Measurements from ENCODE around the gene GADD45B. TPM values are rescaled to one million over a fixed set of nuclear protein-coding genes. Genes with fewer than 3 reads are reported as not detected.
"Not testable (repeated sequence)": the region's sequence is repeated elsewhere in the genome, so short reads cannot be mapped to it uniquely, and the experiment has no call there.

GADD45B gene
- total RNA-seq, 1 donor from 2014 or later, result 1.2 TPM

DNA sequence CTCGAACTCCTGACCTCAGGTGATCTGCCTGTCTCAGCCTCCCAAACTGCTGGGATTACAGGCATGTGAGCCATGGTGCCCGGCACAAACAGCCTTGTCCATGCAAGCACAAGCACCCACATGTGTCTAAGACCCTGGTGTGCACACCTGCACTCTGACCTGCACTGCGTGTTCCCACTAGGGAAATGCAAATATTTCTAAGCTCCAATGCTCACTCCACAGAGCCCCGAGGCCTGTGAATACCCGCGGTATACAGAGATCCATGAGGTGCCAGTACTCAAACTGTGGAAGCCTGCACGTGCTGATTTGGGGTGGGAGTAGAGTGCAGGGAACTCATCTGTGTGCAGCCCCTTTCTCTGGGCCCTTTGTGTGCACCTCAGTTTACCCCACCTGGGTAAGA lies 14.7 kb downstream of the GADD45B start:
- H3K27me3 Mint-ChIP-seq (ENCODE audit: unreplicated experiment), result peaks cover 15% of the 10 kb centered on the region

DNA sequence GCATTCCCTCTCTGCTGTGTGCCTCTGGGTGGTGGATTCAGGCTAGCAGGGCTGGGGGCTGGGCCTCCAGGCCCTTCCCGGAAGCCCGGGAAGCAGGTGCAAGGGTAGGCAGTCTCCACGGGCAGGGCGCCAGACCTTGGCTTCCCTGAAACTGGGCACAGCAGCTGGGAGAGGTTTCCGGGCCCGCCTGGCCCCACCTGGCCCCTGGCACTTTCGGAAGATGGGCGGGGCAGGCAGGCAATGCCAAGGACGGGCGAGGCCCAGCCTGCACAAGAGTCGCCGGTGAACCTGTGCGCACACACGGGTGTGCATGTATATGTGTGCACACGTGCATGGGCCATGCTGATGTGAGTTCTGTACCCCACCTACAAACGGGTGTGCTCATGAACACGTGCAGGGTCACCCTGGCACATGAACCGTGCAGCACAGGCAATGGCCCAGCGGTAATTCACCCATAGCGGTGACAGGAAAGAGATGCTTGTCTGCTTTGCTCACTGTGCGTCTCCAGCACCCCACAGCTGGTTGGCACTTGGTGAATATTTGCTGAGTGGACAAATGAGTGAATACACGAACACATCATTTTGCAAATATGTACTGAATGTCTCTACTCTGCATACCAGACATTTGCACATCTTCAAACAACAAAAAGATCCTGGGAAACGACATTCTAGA lies 15.3 kb downstream of the GADD45B start:
- Mint-ChIP-seq H3K27me3 (ENCODE audit: unreplicated experiment) (peaks cover 17% of the 10 kb centered on the region), H3K36me3 (ENCODE audit: low read depth, unreplicated experiment) (no peaks in the 10 kb centered on the region), H3K4me1 (ENCODE audit: unreplicated experiment) (peaks cover 3% of the 10 kb centered on the region), H3K27ac (ENCODE audit: unreplicated experiment) (no peak overlapping the region), H3K9me3 (ENCODE audit: unreplicated experiment) (no peaks in the 10 kb centered on the region), H3K4me3 (ENCODE audit: unreplicated experiment) (no peak overlapping the region)
- TF ChIP-seq, protein P1, sequence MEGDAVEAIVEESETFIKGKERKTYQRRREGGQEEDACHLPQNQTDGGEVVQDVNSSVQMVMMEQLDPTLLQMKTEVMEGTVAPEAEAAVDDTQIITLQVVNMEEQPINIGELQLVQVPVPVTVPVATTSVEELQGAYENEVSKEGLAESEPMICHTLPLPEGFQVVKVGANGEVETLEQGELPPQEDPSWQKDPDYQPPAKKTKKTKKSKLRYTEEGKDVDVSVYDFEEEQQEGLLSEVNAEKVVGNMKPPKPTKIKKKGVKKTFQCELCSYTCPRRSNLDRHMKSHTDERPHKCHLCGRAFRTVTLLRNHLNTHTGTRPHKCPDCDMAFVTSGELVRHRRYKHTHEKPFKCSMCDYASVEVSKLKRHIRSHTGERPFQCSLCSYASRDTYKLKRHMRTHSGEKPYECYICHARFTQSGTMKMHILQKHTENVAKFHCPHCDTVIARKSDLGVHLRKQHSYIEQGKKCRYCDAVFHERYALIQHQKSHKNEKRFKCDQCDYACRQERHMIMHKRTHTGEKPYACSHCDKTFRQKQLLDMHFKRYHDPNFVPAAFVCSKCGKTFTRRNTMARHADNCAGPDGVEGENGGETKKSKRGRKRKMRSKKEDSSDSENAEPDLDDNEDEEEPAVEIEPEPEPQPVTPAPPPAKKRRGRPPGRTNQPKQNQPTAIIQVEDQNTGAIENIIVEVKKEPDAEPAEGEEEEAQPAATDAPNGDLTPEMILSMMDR (IDR thresholded peaks at IDR 0.05; ENCODE audit: unreplicated experiment), result no peak
- no peak for DNase-seq (ENCODE audit: low spot score)

More for the DNA sequence above, 14.7 kb downstream of the GADD45B start:
- Mint-ChIP-seq H3K4me1 (ENCODE audit: unreplicated experiment) (peaks cover 3% of the 10 kb centered on the region), H3K27ac (ENCODE audit: unreplicated experiment) (no peak overlapping the region), H3K4me3 (ENCODE audit: unreplicated experiment) (no peak overlapping the region), H3K36me3 (ENCODE audit: low read depth, unreplicated experiment) (no peaks in the 10 kb centered on the region), H3K9me3 (ENCODE audit: unreplicated experiment) (no peaks in the 10 kb centered on the region)
- DNase-seq (ENCODE audit: low spot score), result no peak
- TF ChIP-seq, protein P1 (IDR thresholded peaks at IDR 0.05; ENCODE audit: unreplicated experiment), result no peak

DNA sequence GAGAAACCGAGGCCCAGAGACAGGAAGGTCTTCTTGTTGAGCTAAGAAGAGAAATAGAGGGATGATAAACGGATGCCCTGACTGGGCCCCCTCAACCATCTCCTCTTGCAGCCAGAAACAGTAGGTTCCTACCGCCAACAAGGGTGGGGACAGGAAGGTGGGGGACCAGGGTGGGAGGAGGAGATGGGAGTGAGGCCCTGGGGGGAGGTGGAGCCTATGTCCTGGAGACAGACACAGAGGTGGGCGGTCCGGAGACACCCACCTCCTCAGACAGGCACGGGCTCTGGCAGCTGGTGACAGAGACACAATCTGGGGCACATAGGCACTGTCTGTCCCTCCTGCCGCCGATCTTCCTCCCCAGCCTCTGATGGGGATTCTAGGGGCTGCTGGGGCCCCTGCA lies 16.9 kb downstream of the GADD45B start:
- H3K27me3 Mint-ChIP-seq (ENCODE audit: unreplicated experiment), result peaks cover 20% of the 10 kb centered on the region
- no peak for DNase-seq (ENCODE audit: low spot score)
- H3K9me3 Mint-ChIP-seq (ENCODE audit: unreplicated experiment), result no peaks in the 10 kb centered on the region
- no peak overlapping the region for H3K27ac Mint-ChIP-seq (ENCODE audit: unreplicated experiment)
- H3K36me3 Mint-ChIP-seq (ENCODE audit: low read depth, unreplicated experiment), result no peaks in the 10 kb centered on the region
- TF ChIP-seq, protein P1 (IDR thresholded peaks at IDR 0.05; ENCODE audit: unreplicated experiment), result no peak
- H3K4me3 Mint-ChIP-seq (ENCODE audit: unreplicated experiment), result no peak overlapping the region
- peaks cover 3% of the 10 kb centered on the region for H3K4me1 Mint-ChIP-seq (ENCODE audit: unreplicated experiment)

DNA sequence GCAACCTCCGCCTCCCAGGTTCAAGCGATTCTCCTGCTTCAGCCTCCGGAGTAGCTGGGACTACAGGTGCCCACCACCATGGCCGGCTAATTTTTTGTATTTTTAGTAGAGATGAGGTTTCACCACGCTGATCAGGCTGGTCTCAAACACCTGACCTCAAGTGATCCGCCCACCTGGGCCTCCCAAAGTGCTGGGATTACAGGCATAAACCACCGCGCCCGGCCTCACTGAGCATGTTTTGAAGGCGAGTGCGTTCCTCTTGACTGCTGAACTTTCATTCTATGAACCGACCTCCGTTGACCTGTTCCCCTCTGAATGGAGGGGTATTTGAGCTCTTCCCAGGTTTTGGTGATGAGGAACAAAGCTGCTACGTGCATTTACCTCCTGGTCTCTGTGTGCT lies 17.5 kb downstream of the GADD45B start:
- Mint-ChIP-seq H3K4me3 (ENCODE audit: unreplicated experiment) (peak overlapping the region; percentile 62), H3K27me3 (ENCODE audit: unreplicated experiment) (peaks cover 20% of the 10 kb centered on the region)
- not testable (repeated sequence) for DNase-seq (ENCODE audit: low spot score); H3K36me3 Mint-ChIP-seq (ENCODE audit: low read depth, unreplicated experiment); H3K4me1 Mint-ChIP-seq (ENCODE audit: unreplicated experiment); H3K9me3 Mint-ChIP-seq (ENCODE audit: unreplicated experiment); H3K27ac Mint-ChIP-seq (ENCODE audit: unreplicated experiment)

DNA sequence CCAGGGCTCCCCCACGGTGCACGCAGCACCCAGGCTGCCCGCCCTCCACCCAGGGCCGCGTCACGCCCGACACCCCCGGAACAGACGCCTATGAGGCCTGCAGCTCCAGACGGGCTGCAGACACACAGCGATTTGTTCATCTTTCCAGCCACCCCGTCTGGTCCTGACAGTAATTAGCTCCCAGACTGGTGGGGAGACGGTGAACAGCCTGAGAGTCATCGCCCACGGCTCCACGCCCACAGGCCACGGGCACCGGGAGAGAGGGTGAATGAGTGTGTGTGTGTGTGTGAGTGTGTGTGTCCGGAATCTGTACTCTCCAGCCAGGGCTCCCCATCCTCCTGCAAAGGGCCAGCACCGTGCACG lies 18.1 kb downstream of the GADD45B start:
- DNase-seq (ENCODE audit: low spot score), result no peak
- peaks cover 3% of the 10 kb centered on the region for H3K4me1 Mint-ChIP-seq (ENCODE audit: unreplicated experiment)
- H3K9me3 Mint-ChIP-seq (ENCODE audit: unreplicated experiment), result no peaks in the 10 kb centered on the region
- no peak overlapping the region for H3K27ac Mint-ChIP-seq (ENCODE audit: unreplicated experiment)
- no peaks in the 10 kb centered on the region for H3K36me3 Mint-ChIP-seq (ENCODE audit: low read depth, unreplicated experiment)
- no peak overlapping the region for H3K4me3 Mint-ChIP-seq (ENCODE audit: unreplicated experiment)
- H3K27me3 Mint-ChIP-seq (ENCODE audit: unreplicated experiment), result peaks cover 20% of the 10 kb centered on the region
- TF ChIP-seq, protein P1 (IDR thresholded peaks at IDR 0.05; ENCODE audit: unreplicated experiment), result no peak

Measured in endothelial cell (in vitro differentiated cells).